Heart left ventricle (tissue), 13 donors: ENCODE measurements around the gene LAG3.

Experiments used
- POLR2A ChIP-seq, 2 donors: fragments of 450-650 bp; IDR thresholded peaks; one replicate each; pipeline ENCODE4 v1.6.1; 2017; ENCODE audit warnings: antibody characterized with exemption in 2 of 2, mild to moderate bottlenecking in 2 of 2, moderate library complexity in 2 of 2
- TF ChIP-seq, protein P1 (sequence below), 12 donors: fragments of 200-600 bp; sonication (generic) in 4 of 12; IDR thresholded peaks; one replicate each; pipeline versions ENCODE4 v1.5.0 to v1.8.0; 2018 to 2022; ENCODE audit warnings: antibody characterized with exemption in 12 of 12, mild to moderate bottlenecking in 5 of 12
- donor health status: ischemic (EF 13 %, LVEDD 7.1; RV severe dilation, severe dysfunction).
- donor health status: DM: no; HTN: yes; CAD: no.
- donor health status: DM: no; HTN: no; CAD: no.
- donor health status: ischemic (EF 25% LVEDD 6.9; RV normal size, moderate dysfunction).
- donor health status: ischemic (EF 25% LVEDD 5.7; RV mildly dilated, moderate dysfunction).
- donor health status: ischemic (EF 35%, LVEDD 5.7; RV mildly dilated, moderate dysfunction).
- donor health status: nonischemic (EF 11% LVEDD 7.7; RV severe dilation, severe dysfunction).
- donor health status: DM: yes; HTN: yes; CAD: no.
- donor health status: PGD.
- donor health status: ischemic (EF 29% LVEDD 5.4; RV normal size, mild dysfunction).
- donor health status: nonischemic (EF 23%, LVEDD 6.1; RV moderate dilation, normal function).

DNA sequence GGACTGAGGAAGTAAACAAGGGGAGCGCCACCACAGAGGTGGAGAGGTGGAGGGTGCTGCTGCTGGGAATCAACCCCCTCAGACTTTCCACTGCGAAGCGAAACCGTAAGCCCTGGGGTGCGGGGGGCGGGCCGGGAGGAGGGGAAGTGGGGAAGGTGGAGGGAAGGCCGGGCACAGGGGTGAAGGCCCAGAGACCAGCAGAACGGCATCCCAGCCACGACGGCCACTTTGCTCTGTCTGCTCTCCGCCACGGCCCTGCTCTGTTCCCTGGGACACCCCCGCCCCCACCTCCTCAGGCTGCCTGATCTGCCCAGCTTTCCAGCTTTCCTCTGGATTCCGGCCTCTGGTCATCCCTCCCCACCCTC is at the start of gene LAG3:
- TF ChIP-seq, protein P1, sequence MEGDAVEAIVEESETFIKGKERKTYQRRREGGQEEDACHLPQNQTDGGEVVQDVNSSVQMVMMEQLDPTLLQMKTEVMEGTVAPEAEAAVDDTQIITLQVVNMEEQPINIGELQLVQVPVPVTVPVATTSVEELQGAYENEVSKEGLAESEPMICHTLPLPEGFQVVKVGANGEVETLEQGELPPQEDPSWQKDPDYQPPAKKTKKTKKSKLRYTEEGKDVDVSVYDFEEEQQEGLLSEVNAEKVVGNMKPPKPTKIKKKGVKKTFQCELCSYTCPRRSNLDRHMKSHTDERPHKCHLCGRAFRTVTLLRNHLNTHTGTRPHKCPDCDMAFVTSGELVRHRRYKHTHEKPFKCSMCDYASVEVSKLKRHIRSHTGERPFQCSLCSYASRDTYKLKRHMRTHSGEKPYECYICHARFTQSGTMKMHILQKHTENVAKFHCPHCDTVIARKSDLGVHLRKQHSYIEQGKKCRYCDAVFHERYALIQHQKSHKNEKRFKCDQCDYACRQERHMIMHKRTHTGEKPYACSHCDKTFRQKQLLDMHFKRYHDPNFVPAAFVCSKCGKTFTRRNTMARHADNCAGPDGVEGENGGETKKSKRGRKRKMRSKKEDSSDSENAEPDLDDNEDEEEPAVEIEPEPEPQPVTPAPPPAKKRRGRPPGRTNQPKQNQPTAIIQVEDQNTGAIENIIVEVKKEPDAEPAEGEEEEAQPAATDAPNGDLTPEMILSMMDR (IDR thresholded peaks at IDR 0.05): no peak
- no peak for TF ChIP-seq POLR2A (IDR thresholded peaks at IDR 0.05)
